Activated gamma-delta T cell treated with anti-CD3 and anti-CD28 coated beads, Interleukin-2, amount 50 U/mL, for 16 hours (primary cell): ENCODE measurements around the gene ASPRV1.
A peak's percentile ranks its signal among the peaks of the same experiment; 100 is the strongest.
"Not testable (repeated sequence)": the region's sequence is repeated elsewhere in the genome, so short reads cannot be mapped to it uniquely, and the experiment has no call there.

Experiments
- DNase-seq: peaks from one replicate; pipeline ENCODE4 v3.0.0-alpha.2; 2020; ENCODE audit warnings: low read depth

Gene ASPRV1

GRCh38 chr2:69959425-69959824, 2.0 kb downstream of the ASPRV1 start:
- no peak for DNase-seq

GRCh38 chr2:69958480-69958879, 3.0 kb downstream of the ASPRV1 start:
- no peak for DNase-seq

- DNase-seq: no peak
Measured at GRCh38 chr2:69957965-69958364, 3.5 kb downstream of the ASPRV1 start.

- DNase-seq: no peak
Measured at GRCh38 chr2:69956475-69956979, 4.9 kb downstream of the ASPRV1 start.

GRCh38 chr2:69955029-69955428, 6.4 kb downstream of the ASPRV1 start:
- no peak for DNase-seq

GRCh38 chr2:69954084-69954483, 7.3 kb downstream of the ASPRV1 start:
- DNase-seq: no peak

- DNase-seq: no peak
Measured at GRCh38 chr2:69952336-69953115, 8.9 kb downstream of the ASPRV1 start.

GRCh38 chr2:69950671-69951070, 10.8 kb downstream of the ASPRV1 start:
- not testable (repeated sequence) for DNase-seq

GRCh38 chr2:69950241-69950640, 11.2 kb downstream of the ASPRV1 start:
- DNase-seq: no peak

GRCh38 chr2:69948963-69949645, 12.3 kb downstream of the ASPRV1 start:
- no peak for DNase-seq

- no peak for DNase-seq
Measured at GRCh38 chr2:69948032-69948962, 13.1 kb downstream of the ASPRV1 start.

GRCh38 chr2:69947325-69947931, 14.0 kb downstream of the ASPRV1 start:
- no peak for DNase-seq

GRCh38 chr2:69946351-69947324, 14.8 kb downstream of the ASPRV1 start:
- peak; percentile 47 for DNase-seq

- DNase-seq: no peak
Measured at GRCh38 chr2:69945941-69946340, 15.5 kb downstream of the ASPRV1 start.

GRCh38 chr2:69945441-69945840, 16.0 kb downstream of the ASPRV1 start:
- DNase-seq: no peak

GRCh38 chr2:69944756-69945155, 16.7 kb downstream of the ASPRV1 start:
- no peak for DNase-seq

GRCh38 chr2:69943843-69944525, 17.4 kb downstream of the ASPRV1 start:
- DNase-seq: no peak

GRCh38 chr2:69943000-69943842, 18.2 kb downstream of the ASPRV1 start:
- no peak for DNase-seq

GRCh38 chr2:69940691-69941090, 20.7 kb downstream of the ASPRV1 start:
- no peak for DNase-seq
